ENCODE measurements around the gene PCDH10. TPM values are rescaled to one million over a fixed set of nuclear protein-coding genes. Genes with fewer than 3 reads are reported as not detected.

PCDH10 gene
- total and polyA plus RNA-seq, 9 of the 15 experiments (the other 6 are each of a cell fraction or from before 2014, with no cell fraction given) = 0.04 to 1.4 (median 0.29) TPM

DNA sequence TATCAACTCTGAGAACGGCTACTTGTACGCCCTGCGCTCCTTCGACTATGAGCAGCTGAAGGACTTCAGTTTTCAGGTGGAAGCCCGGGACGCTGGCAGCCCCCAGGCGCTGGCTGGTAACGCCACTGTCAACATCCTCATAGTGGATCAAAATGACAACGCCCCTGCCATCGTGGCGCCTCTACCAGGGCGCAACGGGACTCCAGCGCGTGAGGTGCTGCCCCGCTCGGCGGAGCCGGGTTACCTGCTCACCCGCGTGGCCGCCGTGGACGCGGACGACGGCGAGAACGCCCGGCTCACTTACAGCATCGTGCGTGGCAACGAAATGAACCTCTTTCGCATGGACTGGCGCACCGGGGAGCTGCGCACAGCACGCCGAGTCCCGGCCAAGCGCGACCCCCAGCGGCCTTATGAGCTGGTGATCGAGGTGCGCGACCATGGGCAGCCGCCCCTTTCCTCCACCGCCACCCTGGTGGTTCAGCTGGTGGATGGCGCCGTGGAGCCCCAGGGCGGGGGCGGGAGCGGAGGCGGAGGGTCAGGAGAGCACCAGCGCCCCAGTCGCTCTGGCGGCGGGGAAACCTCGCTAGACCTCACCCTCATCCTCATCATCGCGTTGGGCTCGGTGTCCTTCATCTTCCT is 2.7 kb downstream of the PCDH10 start:
- H3K9me1 ChIP-seq (ENCODE audit: control insufficient read depth, insufficient read depth, low read length) = no peaks in the 10 kb centered on the region
- POLR2A ChIA-PET = interaction anchor here (0.6 kb wide), 1 partner anchor 10 kb away, joined by 3 read pairs; no protein-coding TSS in a partner anchor
- H3K4me1 ChIP-seq (replicated peaks in 1 of 2; ENCODE audit: control insufficient read depth in 2 of 2, insufficient read depth in 2 of 2, low read length in 2 of 2) = peaks cover 0 to 29% of the 10 kb centered on the region in 2 experiments; a peak in 2 of 5 replicates
- WGBS (ENCODE audit: insufficient coverage, low coverage, missing lambda C conversion rate) = 5% methylated on average over 45 of the region's 62 CpGs
- DNase-seq (ENCODE audit: extremely low read depth in 1 of 4, low spot score in 3 of 4) = no peak
- in situ Hi-C loops (cut with MboI) (no loop called here), intact Hi-C loops (cut with micrococcal nuclease) (loop anchor here (10.0 kb wide), 1 partner anchor 163 kb away; no protein-coding TSS in a partner anchor)
- BruUV-seq (replicated peaks) = no TSS peak
- H3K36me3 ChIP-seq (ENCODE audit: control insufficient read depth, insufficient read depth, low read length) = no peaks in the 10 kb centered on the region
- H2AFZ ChIP-seq (ENCODE audit: low read depth, low read length) = 0 out of 2 replicates have a peak overlapping the region, but pooled peaks have one; percentile 16
- FAIRE-seq = no peak
- no peak overlapping the region for H3K27ac ChIP-seq (ENCODE audit: extremely low read depth, low read depth, low read length)
- H3K79me2 ChIP-seq (ENCODE audit: control insufficient read depth, insufficient read depth, low read length) = no peaks in the 10 kb centered on the region
- CTCF ChIA-PET (ENCODE audit: low intra/inter-chr PET ratio) = no interaction called here
- no peaks in the 10 kb centered on the region for H3K9me3 ChIP-seq (replicated peaks; ENCODE audit: control insufficient read depth, insufficient read depth, low read depth, low read length)
- no peaks in the 10 kb centered on the region for H3K27me3 ChIP-seq (ENCODE audit: control insufficient read depth in 2 of 2, insufficient read depth in 2 of 2, low read length in 2 of 2)
- H3K9ac ChIP-seq (ENCODE audit: insufficient read depth in 1 of 2, low read depth in 2 of 2, low read length in 2 of 2) = no peak overlapping the region
- peak overlapping the region; percentile 60; the same call in 1 of the 2 replicates for H3K4me2 ChIP-seq (ENCODE audit: insufficient read depth, low read length)
- peak; percentile 53 for ATAC-seq
- no peaks in the 10 kb centered on the region for H4K20me1 ChIP-seq (replicated peaks; ENCODE audit: control insufficient read depth, insufficient read depth, low read length)
- no peak overlapping the region; the same call in 1 of the 2 replicates for H3K4me3 ChIP-seq
- no peak for TF ChIP-seq CAMTA2 (CRISPR knock-in tag; conservative IDR thresholded peaks at IDR 0.05)
- TF ChIP-seq PYGO2 (tag; IDR thresholded peaks at IDR 0.05) = no peak
- TF ChIP-seq SMAD3 (CRISPR knock-in tag; conservative IDR thresholded peaks at IDR 0.05) = no peak
- TF ChIP-seq, protein P1, sequence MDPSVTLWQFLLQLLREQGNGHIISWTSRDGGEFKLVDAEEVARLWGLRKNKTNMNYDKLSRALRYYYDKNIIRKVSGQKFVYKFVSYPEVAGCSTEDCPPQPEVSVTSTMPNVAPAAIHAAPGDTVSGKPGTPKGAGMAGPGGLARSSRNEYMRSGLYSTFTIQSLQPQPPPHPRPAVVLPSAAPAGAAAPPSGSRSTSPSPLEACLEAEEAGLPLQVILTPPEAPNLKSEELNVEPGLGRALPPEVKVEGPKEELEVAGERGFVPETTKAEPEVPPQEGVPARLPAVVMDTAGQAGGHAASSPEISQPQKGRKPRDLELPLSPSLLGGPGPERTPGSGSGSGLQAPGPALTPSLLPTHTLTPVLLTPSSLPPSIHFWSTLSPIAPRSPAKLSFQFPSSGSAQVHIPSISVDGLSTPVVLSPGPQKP (CRISPR knock-in tag; IDR thresholded peaks at IDR 0.05) = no peak
- no peak for TF ChIP-seq ETV1 (tag; conservative IDR thresholded peaks at IDR 0.05; ENCODE audit: low read depth)
- no peak for TF ChIP-seq POLR2A (conservative IDR thresholded peaks at IDR 0.05)
- TF ChIP-seq RBBP5 (IDR thresholded peaks at IDR 0.05; ENCODE audit: borderline replicate concordance, insufficient read depth, low read length, poor library complexity, severe bottlenecking) = no peak
- TF ChIP-seq ZNF830 (CRISPR knock-in tag; IDR thresholded peaks at IDR 0.05) = no peak
- TF ChIP-seq, protein P2, sequence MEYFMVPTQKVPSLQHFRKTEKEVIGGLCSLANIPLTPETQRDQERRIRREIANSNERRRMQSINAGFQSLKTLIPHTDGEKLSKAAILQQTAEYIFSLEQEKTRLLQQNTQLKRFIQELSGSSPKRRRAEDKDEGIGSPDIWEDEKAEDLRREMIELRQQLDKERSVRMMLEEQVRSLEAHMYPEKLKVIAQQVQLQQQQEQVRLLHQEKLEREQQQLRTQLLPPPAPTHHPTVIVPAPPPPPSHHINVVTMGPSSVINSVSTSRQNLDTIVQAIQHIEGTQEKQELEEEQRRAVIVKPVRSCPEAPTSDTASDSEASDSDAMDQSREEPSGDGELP (CRISPR knock-in tag; IDR thresholded peaks at IDR 0.05; ENCODE audit: borderline replicate concordance) = peak; percentile 51; the same call in 1 of the 2 replicates
- 0 out of 4 replicates have a peak, but pooled peaks of 1 of the 2 experiments have one; percentile 5 for TF ChIP-seq RAD21 (CRISPR knock-in tag; conservative IDR thresholded peaks at IDR 0.05 in 1 of 2, IDR thresholded peaks at IDR 0.05 in 1 of 2)
- TF ChIP-seq, protein P3, sequence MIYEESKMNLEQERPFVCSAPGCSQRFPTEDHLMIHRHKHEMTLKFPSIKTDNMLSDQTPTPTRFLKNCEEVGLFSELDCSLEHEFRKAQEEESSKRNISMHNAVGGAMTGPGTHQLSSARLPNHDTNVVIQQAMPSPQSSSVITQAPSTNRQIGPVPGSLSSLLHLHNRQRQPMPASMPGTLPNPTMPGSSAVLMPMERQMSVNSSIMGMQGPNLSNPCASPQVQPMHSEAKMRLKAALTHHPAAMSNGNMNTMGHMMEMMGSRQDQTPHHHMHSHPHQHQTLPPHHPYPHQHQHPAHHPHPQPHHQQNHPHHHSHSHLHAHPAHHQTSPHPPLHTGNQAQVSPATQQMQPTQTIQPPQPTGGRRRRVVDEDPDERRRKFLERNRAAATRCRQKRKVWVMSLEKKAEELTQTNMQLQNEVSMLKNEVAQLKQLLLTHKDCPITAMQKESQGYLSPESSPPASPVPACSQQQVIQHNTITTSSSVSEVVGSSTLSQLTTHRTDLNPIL (CRISPR knock-in tag; IDR thresholded peaks at IDR 0.05) = no peak
- no peak for TF ChIP-seq TAL1 (IDR thresholded peaks at IDR 0.05)
- TF ChIP-seq CEBPB (tag; IDR thresholded peaks at IDR 0.05) = no peak
- TF ChIP-seq MCM5 (IDR thresholded peaks at IDR 0.05; ENCODE audit: low read depth) = no peak
- TF ChIP-seq MXI1 (IDR thresholded peaks at IDR 0.05; ENCODE audit: low read depth, low read length) = no peak
- TF ChIP-seq, protein P4, sequence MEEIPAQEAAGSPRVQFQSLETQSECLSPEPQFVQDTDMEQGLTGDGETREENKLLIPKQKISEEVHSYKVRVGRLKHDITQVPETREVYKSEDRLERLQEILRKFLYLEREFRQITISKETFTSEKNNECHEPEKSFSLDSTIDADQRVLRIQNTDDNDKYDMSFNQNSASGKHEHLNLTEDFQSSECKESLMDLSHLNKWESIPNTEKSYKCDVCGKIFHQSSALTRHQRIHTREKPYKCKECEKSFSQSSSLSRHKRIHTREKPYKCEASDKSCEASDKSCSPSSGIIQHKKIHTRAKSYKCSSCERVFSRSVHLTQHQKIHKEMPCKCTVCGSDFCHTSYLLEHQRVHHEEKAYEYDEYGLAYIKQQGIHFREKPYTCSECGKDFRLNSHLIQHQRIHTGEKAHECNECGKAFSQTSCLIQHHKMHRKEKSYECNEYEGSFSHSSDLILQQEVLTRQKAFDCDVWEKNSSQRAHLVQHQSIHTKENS (CRISPR knock-in tag; IDR thresholded peaks at IDR 0.05) = no peak
- no peak for TF ChIP-seq MBD2 (IDR thresholded peaks at IDR 0.05; ENCODE audit: borderline replicate concordance, low read depth)
- no peak for TF ChIP-seq SMAD1 (IDR thresholded peaks at IDR 0.05; ENCODE audit: low read depth, low read length, partially characterized antibody)
- peak; percentile 52; the same call in 1 of the 2 replicates for TF ChIP-seq EGR1 (conservative IDR thresholded peaks at IDR 0.05)

Measured in K562 (cell line).